KOPT-K1 (cell line): ENCODE measurements around the gene USF2.

Source experiments
- H3K27ac ChIP-seq: fragments of 200-600 bp; sonication (generic); 2 replicates; pipeline ENCODE4 v1.5.1; 2016; ENCODE audit warnings: antibody characterized with exemption, mild to moderate bottlenecking, low read depth, low read length; ENCODE audit not compliant: poor library complexity, severe bottlenecking
- H3K36me3 ChIP-seq: fragments of 200-600 bp; sonication (generic); 2 replicates; pipeline ENCODE4 v1.5.1; 2017; ENCODE audit warnings: antibody characterized with exemption, mild to moderate bottlenecking, low read length, moderate library complexity; ENCODE audit not compliant: insufficient read depth
- H3K9me3 ChIP-seq: fragments of 200-600 bp; sonication (generic); 2 replicates; pipeline ENCODE4 v1.5.1; 2017; ENCODE audit warnings: antibody characterized with exemption, low read length, mild to moderate bottlenecking; ENCODE audit not compliant: insufficient read depth, poor library complexity, severe bottlenecking

Gene USF2

DNA sequence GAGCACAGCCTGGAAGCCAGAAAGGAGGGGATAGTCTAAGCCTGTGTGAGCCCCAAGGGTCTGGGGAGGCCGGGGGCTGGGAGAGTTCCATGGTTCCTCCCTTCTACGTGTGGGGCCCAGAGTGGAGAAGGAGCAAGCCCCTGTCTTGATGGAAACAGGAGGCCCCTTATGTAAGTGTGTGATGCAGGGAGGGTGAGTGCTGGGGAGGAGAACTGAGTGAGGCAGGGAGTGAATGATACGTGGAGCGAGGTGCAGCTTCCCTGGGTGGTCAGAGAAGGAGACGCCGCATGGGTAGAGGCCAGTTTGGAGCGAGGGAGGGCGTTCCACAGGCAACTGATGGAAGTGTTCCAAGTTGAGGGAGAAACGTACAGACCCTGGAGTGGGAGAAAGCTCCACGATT is 39.2 kb downstream of the USF2 start:
- no peaks in the 10 kb centered on the region for H3K36me3 ChIP-seq
- H3K27ac ChIP-seq, result no peak overlapping the region
- no peaks in the 10 kb centered on the region for H3K9me3 ChIP-seq

DNA sequence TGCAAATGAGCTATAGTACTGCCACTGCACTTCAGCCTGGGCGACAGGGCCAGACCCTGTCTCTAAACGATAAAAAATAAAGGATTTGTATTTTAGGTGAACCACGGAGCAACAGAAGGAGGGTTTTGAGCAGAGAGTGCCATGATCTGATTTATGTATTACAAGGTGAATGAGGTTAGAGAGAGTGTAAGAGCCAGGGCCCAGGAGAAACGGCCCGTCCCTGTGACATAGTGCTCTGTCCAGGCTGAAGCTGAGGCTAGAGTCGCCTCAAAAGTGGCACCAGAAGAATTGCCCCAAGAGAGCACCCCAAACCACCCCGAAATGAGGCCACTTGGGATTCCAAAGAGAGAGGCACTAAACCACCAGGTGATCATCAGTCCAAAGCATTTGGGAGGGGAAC is 40.1 kb downstream of the USF2 start:
- Histone ChIP-seq H3K9me3 (no peaks in the 10 kb centered on the region), H3K27ac (no peak overlapping the region), H3K36me3 (no peaks in the 10 kb centered on the region)

DNA sequence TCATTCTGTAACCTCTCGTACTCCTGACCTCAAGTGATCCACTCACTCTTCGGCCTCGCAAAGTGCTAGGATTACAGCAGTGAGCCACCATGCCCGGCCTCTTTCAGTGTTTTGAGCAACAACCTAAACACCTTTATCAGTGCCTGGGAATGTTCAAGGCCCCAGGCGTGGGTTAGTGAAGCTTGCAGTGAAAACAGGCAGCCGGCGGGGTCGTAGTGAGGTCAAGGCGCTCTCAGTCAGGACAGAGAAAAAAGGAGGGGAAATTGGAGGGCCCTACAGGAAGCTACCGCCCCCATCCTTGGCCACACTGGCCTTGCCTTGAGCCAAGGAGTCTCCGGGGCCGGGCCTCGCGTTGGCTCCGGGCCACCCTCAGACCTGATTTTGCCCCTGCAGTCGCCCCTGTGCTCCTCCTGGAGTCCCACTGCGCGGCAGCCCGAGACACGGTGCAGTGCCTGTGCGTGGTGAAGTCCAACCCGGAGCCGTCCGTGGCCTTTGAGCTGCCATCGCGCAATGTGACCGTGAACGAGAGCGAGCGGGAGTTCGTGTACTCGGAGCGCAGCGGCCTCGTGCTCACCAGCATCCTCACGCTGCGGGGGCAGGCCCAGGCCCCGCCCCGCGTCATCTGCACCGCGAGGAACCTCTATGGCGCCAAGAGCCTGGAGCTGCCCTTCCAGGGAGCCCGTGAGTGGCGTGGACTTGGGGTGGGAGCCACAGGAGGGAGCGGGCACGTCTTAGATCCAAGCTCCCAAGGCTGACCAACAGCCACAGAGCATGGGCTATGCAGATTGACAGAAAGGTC is 40.9 kb downstream of the USF2 start:
- H3K36me3 ChIP-seq, result no peaks in the 10 kb centered on the region
- no peak overlapping the region for H3K27ac ChIP-seq

DNA sequence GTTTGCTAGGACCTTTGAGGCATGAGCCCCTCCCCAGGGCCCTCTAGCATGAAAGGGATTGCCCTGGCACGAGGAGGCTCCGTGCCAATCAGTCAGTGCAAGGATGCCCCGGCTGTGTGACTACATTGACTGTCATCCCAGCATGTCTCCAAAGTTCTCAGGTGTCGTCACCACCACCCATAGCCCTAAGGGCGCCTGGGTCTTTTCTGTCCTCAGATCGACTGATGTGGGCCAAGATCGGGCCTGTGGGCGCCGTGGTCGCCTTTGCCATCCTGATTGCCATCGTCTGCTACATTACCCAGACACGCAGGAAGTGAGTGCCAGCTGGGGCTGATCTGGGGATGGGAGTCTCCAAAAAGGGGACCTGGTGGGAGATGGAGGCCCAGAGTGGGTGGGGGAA is 41.6 kb downstream of the USF2 start:
- no peak overlapping the region for H3K27ac ChIP-seq
- no peaks in the 10 kb centered on the region for H3K9me3 ChIP-seq
- no peaks in the 10 kb centered on the region for H3K36me3 ChIP-seq

More for the DNA sequence above, 40.9 kb downstream of the USF2 start:
- H3K9me3 ChIP-seq, result no peaks in the 10 kb centered on the region

DNA sequence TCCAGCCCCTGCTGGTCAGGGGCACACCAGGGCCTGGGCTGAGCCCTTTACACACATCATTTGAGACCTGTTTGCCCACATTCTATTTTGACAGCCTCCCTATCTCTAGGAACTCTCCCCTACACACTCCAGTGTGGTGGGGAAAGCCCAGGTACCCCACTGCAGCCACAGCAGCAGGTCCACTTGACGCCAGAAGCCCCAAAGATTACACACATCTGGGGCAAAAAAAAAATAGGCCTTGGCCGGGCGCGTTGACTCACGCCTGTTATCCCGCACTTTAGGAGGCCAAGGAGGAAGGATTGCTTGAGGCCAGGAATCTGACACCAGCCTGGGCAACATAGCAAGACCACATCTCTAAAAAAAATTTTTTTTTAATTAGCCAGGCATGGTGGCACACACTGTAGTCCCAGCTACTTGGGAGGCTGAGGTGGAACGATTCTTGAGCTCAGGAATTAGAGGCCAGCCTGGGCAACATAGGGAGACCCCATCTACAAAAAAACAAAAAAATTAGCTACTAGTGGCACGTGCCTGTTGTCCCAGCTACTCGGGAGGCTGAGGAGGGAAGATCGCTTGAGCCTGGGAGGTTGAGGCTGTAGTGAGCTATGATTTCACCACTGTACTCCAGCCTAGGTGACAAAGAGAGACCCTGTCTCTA is 42.2 kb downstream of the USF2 start:
- Histone ChIP-seq H3K27ac (no peak overlapping the region), H3K36me3 (no peaks in the 10 kb centered on the region), H3K9me3 (no peaks in the 10 kb centered on the region)

DNA sequence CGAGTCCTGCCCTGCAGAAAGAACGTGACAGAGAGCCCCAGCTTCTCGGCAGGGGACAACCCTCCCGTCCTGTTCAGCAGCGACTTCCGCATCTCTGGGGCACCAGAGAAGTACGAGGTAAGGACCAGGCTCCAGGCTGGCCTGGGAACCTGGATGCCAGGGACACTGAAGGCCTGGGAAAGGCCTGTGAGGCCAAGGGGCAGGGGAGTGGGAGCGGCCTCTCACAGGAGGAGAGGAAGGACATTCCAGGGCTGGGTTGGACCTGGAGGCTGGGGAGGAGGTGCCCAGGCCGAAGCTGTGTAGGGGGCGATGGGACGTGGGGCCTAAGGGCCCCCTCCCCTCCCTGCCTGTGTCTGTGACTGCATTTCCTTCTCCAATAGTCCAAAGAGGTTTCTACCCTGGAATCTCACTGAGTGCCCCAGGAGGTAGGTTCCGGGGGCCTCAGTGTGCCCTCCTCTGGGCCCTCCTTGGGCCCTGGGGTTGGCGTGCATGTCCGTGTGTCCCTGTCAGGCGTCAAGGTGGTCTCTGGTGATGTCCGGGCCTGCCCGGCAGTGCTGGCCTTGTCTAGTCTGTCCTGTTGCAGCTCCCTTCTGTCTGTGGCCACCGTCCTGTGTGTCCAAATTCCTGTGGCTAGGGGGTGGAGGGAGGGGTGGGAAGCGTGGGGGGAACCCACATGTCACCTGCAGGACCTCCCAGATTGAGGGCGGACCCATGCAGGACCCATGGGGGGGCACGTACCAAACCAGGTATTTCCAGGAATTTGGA is 43.3 kb downstream of the USF2 start:
- no peaks in the 10 kb centered on the region for H3K9me3 ChIP-seq
- H3K27ac ChIP-seq, result no peak overlapping the region
- H3K36me3 ChIP-seq, result no peaks in the 10 kb centered on the region

DNA sequence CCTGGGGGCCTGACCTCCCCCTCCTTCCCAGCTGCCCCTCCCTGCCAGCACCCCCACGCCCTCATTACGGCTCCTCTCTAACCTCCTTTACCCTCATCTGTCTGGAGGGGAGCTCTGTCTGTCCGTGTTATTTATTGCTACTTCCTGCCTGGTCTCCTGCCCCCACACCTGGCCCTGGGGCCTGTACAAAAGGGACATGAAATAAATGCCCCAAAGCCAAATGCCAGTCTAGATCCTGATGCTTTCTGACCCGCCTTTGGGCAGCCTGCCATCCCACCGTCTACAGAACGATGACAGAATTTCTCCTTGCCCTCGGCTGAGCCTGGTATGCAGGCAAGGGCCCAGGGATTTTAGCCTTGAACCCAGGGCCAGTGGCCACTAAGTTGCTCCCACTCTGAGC is 44.8 kb downstream of the USF2 start:
- no peaks in the 10 kb centered on the region for H3K9me3 ChIP-seq
- no peak overlapping the region for H3K27ac ChIP-seq
- H3K36me3 ChIP-seq, result no peaks in the 10 kb centered on the region

DNA sequence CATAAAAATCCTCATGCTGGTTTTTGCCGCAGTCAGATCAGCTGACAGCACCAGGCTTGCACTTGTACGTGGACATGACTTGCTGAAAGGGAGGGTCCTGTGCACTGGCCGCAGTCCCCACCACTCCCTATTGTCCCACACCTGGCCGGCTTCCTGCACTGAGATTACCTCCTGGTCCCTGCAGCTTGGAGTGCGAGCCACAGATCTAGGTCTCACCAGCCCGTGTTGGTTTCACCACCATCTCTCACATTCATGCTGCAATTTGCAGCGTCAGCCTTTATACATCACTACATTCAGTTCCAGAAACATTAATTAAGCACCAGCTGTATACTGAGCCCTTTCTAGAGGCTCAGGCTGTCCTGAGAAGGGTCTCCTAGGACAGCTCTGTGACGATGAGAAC is 45.3 kb downstream of the USF2 start:
- Histone ChIP-seq H3K9me3 (no peaks in the 10 kb centered on the region), H3K27ac (no peak overlapping the region), H3K36me3 (no peaks in the 10 kb centered on the region)

DNA sequence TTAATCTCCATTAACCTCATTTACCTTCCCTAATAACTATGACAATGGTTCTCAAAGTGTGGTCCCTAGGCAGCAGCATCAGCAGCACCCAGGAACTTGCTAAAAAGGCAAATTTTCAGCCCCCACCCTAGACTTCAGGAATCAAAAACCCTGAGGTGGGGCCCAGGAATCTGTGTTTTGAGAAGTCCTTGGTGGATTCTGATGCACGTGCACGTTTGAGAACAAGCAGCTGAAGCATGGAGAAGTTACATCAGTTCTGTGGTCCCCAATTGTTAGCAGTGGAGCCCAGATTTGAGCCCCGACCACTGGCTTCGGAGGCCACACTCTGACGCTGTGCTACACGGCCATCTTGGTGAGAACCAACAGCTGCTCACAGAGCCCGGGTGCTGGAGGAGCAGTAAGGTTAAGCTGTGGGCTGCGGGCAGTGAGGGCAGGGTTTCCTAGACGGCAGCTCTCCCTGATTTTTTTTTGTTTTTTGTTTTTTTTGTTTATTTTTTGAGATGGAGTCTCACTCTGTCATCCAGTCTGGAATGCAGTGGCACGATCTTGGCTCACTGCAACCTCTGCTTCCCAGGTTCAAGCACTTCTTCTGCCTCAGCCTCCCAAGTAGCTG is 46.2 kb downstream of the USF2 start:
- H3K27ac ChIP-seq, result no peak overlapping the region
- H3K9me3 ChIP-seq, result no peaks in the 10 kb centered on the region
- H3K36me3 ChIP-seq, result no peaks in the 10 kb centered on the region

DNA sequence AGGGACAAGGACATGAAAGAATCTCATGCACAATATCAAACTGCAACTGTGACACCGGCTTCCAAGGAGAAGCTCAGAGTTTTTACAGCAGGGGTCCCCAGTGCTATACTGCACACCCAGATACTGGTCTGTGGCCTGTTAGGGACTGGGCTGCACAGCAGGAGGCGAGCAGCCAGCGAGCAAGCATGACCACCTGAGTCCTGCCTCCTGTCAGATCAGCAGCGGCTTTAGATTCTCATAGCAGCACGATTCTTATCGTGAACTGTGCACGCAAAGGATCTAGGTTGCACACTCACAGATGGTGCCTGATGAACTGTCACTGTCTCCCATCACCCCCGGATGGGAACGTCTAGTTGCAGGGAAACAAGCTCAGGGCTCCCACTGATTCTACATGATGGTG is 47.1 kb downstream of the USF2 start:
- Histone ChIP-seq H3K27ac (no peak overlapping the region), H3K36me3 (no peaks in the 10 kb centered on the region), H3K9me3 (no peaks in the 10 kb centered on the region)

DNA sequence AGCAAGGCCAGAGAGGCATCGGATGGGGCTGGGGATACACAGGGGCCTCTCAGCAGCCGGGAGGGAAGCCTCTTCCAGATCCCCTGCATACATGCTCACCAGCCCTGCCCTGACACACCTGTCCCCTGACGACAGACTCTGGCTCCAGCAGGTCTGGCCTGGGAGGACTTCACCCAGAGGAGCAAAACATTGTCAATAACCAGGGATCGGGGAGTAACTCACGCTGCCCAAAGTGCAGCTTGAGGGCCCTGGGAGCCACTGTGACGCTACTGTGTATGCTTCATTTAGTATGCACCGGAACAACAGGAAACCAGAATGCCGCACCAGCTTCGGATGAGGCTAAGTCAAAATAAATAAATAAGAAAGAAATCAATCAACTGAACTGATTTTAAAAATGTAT is 47.8 kb downstream of the USF2 start:
- Histone ChIP-seq H3K27ac (no peak overlapping the region), H3K9me3 (no peaks in the 10 kb centered on the region), H3K36me3 (no peaks in the 10 kb centered on the region)

DNA sequence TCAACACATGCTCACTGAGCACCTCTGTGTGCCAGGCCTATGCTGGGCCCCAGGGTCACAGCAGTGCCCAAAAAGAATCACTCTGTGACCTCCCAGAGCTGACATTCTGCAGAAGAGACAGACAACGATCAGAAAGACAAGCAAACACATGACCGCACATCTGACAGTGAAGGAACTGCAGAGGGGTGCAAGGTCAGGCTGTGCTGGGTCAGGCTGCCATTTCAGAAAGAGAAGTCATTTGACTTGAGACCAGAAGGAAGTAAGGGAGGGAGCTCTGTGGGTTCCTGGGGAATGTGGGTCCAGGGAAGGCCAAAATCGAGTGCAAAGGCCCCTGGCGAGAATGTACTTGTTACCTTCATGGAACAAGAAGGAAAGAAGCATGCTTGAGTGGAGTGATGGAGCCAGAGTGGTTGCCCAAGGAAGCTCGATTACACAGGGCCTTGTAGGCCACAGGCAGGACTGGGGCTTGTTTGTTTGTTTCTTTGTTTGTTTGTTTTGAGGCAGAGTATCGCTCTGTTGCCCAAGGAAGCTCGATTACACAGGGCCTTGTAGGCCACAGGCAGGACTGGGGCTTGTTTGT is 48.8 kb downstream of the USF2 start:
- H3K9me3 ChIP-seq, result no peaks in the 10 kb centered on the region
- no peak overlapping the region for H3K27ac ChIP-seq
- no peaks in the 10 kb centered on the region for H3K36me3 ChIP-seq

DNA sequence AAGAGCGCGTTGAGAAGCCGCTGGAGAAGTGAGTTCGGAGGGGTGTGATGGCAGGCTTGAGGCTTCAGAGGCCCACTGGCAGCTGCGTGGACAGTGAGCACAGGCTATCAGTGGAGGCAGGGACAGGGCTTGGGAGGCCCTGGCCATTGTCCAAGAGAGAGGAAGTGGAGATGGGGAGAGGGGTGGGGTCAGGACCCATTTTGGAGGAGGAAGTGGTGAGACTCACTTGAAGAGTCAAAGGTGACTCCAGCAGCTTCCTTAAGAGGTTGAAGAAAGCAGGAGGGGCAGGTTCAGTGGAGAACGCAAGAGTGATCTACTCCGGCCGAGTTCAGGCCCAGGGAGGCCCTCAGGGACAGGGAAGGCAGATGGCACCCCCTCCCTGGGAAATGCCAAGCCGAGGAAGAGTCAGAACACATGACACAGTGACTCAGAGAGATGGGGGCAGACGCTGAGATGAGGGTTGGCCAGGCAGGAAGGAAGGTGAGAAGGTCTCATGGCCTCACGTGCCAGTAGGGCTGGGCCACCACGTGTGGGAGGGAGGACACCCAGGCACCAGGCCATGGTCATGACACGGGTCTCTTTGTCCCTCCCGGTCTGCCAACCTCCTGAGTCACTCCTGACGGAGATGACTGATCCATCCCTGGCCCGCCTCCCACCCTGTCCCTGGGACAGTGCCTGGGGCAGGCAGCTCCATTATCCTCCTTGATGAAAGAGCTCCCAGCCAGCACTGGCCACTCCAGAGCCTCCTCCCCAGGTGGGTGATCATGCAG is 50.1 kb downstream of the USF2 start:
- Histone ChIP-seq H3K9me3 (no peaks in the 10 kb centered on the region), H3K27ac (no peak overlapping the region), H3K36me3 (no peaks in the 10 kb centered on the region)

DNA sequence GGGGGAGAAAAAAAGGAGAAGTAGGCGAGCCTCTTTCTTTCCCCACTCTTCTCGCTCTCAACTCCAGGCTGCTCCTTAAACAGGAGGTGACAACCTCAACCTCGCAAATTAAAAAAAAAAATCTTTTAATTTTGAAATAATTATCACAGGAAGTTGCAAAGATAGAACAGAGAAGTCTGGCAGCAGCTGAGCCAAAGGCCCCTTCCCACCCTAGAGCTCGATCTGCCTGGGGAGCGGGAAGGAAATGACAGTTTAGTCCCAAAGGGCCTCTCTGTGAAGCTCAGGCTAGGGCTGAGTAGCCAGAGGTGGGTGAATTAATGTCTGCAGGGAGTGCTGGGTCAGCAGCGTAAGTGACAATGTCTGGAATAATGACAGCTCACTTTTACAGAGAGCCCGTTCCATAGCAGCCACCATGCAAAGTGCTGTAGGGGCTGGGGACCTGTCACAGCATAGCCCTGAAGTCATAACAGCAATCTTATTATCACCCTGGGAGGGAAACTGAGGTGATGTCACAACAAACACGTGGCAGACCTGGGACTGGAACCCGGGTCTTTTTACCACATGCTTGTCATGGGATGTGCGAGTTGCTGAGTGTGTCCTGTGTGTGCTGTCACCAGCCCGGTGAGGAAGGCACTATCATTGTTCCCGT is 51.4 kb downstream of the USF2 start:
- Histone ChIP-seq H3K27ac (no peak overlapping the region), H3K36me3 (no peaks in the 10 kb centered on the region), H3K9me3 (no peaks in the 10 kb centered on the region)
